OCI-LY7 (cell line): ENCODE measurements around the gene SIPA1L3.

Experiments
- CTCF ChIP-seq: fragments of 200-600 bp; sonication (generic); conservative IDR thresholded peaks from 2 replicates; pipeline ENCODE4 v1.5.1; 2014; ENCODE audit warnings: mild to moderate bottlenecking, antibody characterized with exemption, low read length, moderate library complexity, mixed read lengths
- EZH2phosphoT487 ChIP-seq: fragments of 200-600 bp; sonication (generic); IDR thresholded peaks from 2 replicates; pipeline ENCODE4 v1.6.1; 2018; ENCODE audit warnings: low read depth, borderline replicate concordance, mild to moderate bottlenecking, mixed run types, antibody characterized with exemption, low read length, moderate library complexity, mixed read lengths

DNA sequence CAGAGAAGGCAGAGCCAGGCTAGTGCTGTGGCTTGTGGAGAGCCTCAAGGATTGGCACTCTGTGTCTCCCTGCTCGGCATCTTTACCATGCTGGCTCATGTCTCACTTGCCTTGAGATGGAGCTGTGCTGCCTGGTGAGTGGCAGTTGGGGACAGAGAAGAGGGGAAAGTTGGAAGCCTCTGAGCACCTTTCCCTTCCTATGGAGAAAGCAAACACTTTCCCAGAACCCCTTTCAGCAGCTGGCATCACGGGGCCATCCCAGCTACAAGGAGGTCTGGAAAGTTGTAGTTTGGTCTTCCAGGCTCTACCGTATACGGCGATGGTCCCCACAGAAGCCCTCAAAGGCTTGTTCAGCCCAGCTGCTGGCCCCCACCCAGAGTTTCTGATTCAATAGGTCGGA lies 258.3 kb downstream of the SIPA1L3 start:
- TF ChIP-seq CTCF (no peak), EZH2phosphoT487 (no peak)
